Measurements from ENCODE around the gene OSBPL2.
A peak's percentile ranks its signal among the peaks of the same experiment; 100 is the strongest.

The OSBPL2 gene

GRCh38 chr20:62296724-62297448, 58.6 kb downstream of the OSBPL2 start:
- TF ChIP-seq, protein P1, sequence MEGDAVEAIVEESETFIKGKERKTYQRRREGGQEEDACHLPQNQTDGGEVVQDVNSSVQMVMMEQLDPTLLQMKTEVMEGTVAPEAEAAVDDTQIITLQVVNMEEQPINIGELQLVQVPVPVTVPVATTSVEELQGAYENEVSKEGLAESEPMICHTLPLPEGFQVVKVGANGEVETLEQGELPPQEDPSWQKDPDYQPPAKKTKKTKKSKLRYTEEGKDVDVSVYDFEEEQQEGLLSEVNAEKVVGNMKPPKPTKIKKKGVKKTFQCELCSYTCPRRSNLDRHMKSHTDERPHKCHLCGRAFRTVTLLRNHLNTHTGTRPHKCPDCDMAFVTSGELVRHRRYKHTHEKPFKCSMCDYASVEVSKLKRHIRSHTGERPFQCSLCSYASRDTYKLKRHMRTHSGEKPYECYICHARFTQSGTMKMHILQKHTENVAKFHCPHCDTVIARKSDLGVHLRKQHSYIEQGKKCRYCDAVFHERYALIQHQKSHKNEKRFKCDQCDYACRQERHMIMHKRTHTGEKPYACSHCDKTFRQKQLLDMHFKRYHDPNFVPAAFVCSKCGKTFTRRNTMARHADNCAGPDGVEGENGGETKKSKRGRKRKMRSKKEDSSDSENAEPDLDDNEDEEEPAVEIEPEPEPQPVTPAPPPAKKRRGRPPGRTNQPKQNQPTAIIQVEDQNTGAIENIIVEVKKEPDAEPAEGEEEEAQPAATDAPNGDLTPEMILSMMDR (conservative IDR thresholded peaks at IDR 0.05; ENCODE audit: low read depth): no peak
- POLR2A ChIA-PET (ENCODE audit: low non-redundant PET): interaction anchor here (0.5 kb wide), 1 partner anchor 42 kb away, joined by 6 read pairs; no protein-coding TSS in a partner anchor
- CTCF ChIA-PET: interaction anchor here (0.6 to 0.8 kb wide), 2 partner anchors 50 to 1365 kb away, joined by 4 read pairs; no protein-coding TSS in a partner anchor
- DNase-seq (ENCODE audit: low spot score): no peak
- peak overlapping the region; percentile 7; the same call in 1 of the 2 replicates for H3K27ac ChIP-seq

DNA sequence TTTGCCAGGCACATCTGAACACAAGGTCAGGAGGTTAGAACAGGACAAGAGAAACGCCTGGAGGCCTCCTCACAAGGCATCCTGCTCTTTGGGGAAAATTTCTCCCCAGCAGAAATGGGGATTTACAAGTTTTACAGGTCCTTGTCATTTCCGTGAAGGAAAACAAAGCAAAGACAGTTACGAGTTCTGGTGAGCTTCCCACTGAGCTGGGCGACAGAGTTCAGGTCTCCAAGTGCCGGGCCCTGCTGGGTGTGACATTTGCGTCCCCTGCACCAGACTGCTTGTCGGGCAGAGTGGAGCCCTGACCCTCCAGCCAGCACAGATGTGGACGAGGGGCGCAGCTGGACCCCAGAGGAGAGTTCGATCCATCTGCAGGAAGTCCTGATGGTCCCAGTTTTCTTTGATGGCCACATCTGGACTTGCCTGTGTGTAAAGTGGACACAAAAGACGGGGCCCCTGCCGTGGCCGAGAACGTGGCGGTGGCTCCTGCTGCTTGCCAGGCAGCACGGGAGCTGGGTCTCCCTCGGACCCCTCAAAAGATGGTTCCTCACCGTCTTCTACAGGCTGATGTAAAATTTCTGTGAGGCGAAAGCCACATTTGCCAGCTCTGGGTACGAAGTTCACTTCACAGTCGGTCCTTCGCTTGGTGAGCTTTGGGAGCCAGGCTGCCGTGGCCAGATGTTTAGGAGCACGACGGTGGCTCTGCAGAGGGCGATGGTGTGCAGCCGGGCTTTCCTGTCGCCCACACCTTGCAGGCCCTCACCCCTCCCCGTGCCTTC, 59.3 kb downstream of the OSBPL2 start:
- POLR2A ChIA-PET (ENCODE audit: low non-redundant PET): no interaction called here
- peak overlapping the region; percentile 7 for H3K27ac ChIP-seq
- CTCF ChIA-PET: interaction anchor here (0.6 to 0.8 kb wide), 3 partner anchors 51 to 1364 kb away, joined by 4 read pairs; no protein-coding TSS in a partner anchor
- no peak for DNase-seq (ENCODE audit: low spot score)
- TF ChIP-seq, protein P1 (conservative IDR thresholded peaks at IDR 0.05; ENCODE audit: low read depth): no peak

DNA sequence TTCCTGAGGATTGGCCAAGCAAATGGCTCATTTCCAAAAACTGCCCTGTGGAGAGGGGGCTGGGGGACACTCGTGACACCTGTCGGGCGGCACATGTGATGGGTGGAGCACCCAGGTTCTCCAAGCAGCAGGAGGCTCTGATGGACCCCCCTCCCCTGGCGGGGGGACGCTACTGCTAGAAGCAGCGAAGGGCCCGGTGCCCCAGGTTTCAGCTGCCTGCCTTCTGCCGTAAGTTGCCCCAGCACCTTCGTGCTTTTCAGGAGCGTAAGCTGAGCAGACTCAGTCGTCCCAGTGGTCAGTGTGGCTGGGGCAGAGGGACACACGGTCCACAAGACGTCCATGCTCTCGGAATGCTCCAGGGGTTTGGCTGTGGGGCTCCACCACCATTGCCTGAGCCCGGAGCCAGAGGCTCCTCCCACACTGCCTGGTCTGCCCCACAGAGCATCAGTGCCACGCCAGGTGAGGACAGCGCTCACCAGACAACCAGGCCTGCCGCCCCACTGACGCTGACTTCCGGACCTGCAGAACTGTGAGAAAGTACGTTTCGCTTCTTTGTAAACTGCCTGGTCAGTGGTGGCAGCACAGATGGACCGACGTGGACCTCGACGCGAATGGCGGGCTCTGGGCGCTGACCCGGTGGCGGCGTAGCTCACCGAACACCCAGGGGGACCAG, 60.4 kb downstream of the OSBPL2 start:
- POLR2A ChIA-PET (ENCODE audit: low non-redundant PET): no interaction called here
- CTCF ChIA-PET: interaction anchor here (0.7 kb wide), 1 partner anchor 79 kb away, joined by 4 read pairs; no protein-coding TSS in a partner anchor
- H3K27ac ChIP-seq: no peak overlapping the region
- TF ChIP-seq, protein P1 (conservative IDR thresholded peaks at IDR 0.05; ENCODE audit: low read depth): no peak
- DNase-seq (ENCODE audit: low spot score): no peak

DNA sequence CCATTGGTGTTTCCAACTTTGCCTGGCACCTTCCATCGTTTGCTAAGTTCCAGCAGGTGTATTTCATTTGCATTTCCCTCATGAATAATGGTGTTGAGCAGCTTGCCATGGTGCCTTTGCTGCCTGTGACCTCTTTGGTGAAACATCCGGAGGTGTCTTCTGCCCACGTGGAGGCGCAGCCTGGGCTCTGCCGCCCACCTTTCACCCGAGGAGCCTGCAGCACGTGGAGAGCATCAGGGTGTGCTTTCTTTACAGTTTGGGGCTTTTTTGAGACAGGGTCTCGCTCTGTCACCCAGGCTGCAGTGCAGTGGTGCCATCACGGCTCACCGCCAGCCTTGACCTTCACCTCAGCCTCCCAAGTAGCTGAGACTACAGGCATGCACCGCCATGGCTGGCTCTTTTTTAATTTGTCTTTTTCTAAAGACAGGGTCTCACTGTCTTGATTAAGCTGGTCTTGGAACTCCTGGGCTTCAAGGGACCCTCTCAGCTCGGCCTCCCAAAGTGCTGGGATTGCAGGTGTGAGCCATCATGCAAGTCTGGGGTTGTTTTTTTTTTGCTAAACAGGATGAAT, 61.4 kb downstream of the OSBPL2 start:
- no peak overlapping the region; the same call in 1 of the 2 replicates for H3K27ac ChIP-seq
- TF ChIP-seq, protein P1 (conservative IDR thresholded peaks at IDR 0.05; ENCODE audit: low read depth): no peak
- DNase-seq (ENCODE audit: low spot score): no peak
- ChIA-PET POLR2A (ENCODE audit: low non-redundant PET) (no interaction called here), CTCF (interaction anchor here (0.6 to 5.0 kb wide), 2 partner anchors 83 to 150 kb away, joined by 3 to 35 read pairs; no protein-coding TSS in a partner anchor)

- CTCF ChIA-PET: interaction anchor here (0.9 to 5.0 kb wide), 3 partner anchors 67 to 90 kb away, joined by 3 to 35 read pairs (median 5); partner anchors contain the start of gene LAMA5
- POLR2A ChIA-PET (ENCODE audit: low non-redundant PET): no interaction called here
- peak overlapping the region; percentile 23 for H3K27ac ChIP-seq
- TF ChIP-seq, protein P1 (conservative IDR thresholded peaks at IDR 0.05; ENCODE audit: low read depth): no peak
- DNase-seq (ENCODE audit: low spot score): no peak
Observed at GRCh38 chr20:62300319-62300718, 62.0 kb downstream of the OSBPL2 start.
